ENCODE data around the gene SLC25A23. TPM values are rescaled to one million over a fixed set of nuclear protein-coding genes. Genes with fewer than 3 reads are reported as not detected.

SLC25A23 gene
- polyA plus RNA-seq, 1 of the 3 experiments (the other 2 are of a cell fraction) = 10.9 TPM

GRCh38 chr19:6439743-6440142 is 19.8 kb downstream of the SLC25A23 start:
- DNase-seq = no peak
- H3K36me3 ChIP-seq (replicated peaks in 1 of 2; ENCODE audit: control insufficient read depth in 1 of 2, insufficient read depth in 2 of 2, low read length in 1 of 2) = no peaks in the 10 kb centered on the region
- POLR2A ChIA-PET = interaction anchor here (0.6 kb wide), 1 partner anchor 67 kb away, joined by 3 read pairs; the partner anchor contains the start of gene ALKBH7
- TF ChIP-seq, protein P1, sequence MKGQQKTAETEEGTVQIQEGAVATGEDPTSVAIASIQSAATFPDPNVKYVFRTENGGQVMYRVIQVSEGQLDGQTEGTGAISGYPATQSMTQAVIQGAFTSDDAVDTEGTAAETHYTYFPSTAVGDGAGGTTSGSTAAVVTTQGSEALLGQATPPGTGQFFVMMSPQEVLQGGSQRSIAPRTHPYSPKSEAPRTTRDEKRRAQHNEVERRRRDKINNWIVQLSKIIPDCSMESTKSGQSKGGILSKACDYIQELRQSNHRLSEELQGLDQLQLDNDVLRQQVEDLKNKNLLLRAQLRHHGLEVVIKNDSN (IDR thresholded peaks at IDR 0.05; ENCODE audit: borderline replicate concordance, low read depth) = no peak
- TF ChIP-seq FOXJ3 (CRISPR knock-in tag; IDR thresholded peaks at IDR 0.05) = no peak
- no peak for TF ChIP-seq JUND (IDR thresholded peaks at IDR 0.05)
- TF ChIP-seq SIN3A (IDR thresholded peaks at IDR 0.05; ENCODE audit: borderline replicate concordance, low read depth, low read length) = no peak
- no peak for TF ChIP-seq NRF1 (IDR thresholded peaks at IDR 0.05; ENCODE audit: low read depth, low read length)
- no peak overlapping the region for H3K9ac ChIP-seq
- CTCF ChIA-PET = no interaction called here
- WGBS (ENCODE audit: low lambda C conversion rate) = 88% methylated on average over 4 of the region's 4 CpGs
- no peaks in the 10 kb centered on the region for H3F3A ChIP-seq (replicated peaks; ENCODE audit: insufficient read depth)
- no peaks in the 10 kb centered on the region for H3K9me3 ChIP-seq
- H3K27ac ChIP-seq (ENCODE audit: low read depth in 2 of 2, low read length in 1 of 2) = no peak overlapping the region
- H3K4me3 ChIP-seq (ENCODE audit: low read depth in 2 of 2, low read length in 1 of 2) = no peak overlapping the region
- H4K20me1 ChIP-seq (ENCODE audit: insufficient read depth) = no peaks in the 10 kb centered on the region
- no peak overlapping the region for H2AFZ ChIP-seq (ENCODE audit: low read depth)
- H3K4me2 ChIP-seq = no peak overlapping the region
- no peaks in the 10 kb centered on the region for H3K4me1 ChIP-seq (ENCODE audit: control insufficient read depth in 1 of 2, insufficient read depth in 2 of 2, low read depth in 1 of 2, low read length in 1 of 2)
- H3K79me2 ChIP-seq (ENCODE audit: insufficient read depth) = no peaks in the 10 kb centered on the region
- no peaks in the 10 kb centered on the region for H3K27me3 ChIP-seq (ENCODE audit: insufficient read depth)
- H3K9me2 ChIP-seq = no peaks in the 10 kb centered on the region

GRCh38 chr19:6433663-6434062 is 25.9 kb downstream of the SLC25A23 start, which contains the start of gene SLC25A41:
Gene SLC25A41 (minus strand): TSS chr19:6433763. CDS start chr19:6433693, 70 bp downstream.
- no peak within 1 kb of the TSS for H3K4me2 ChIP-seq
- H3K9me2 ChIP-seq = no peaks in the 10 kb centered on the region
- 79% methylated on average over 10 of the region's 10 CpGs for WGBS (ENCODE audit: low lambda C conversion rate)
- no peaks in the 10 kb centered on the region for H3K79me2 ChIP-seq (ENCODE audit: insufficient read depth)
- ChIA-PET CTCF (no interaction called here), POLR2A (no interaction called here)
- no peak for DNase-seq
- H3K4me1 ChIP-seq (ENCODE audit: control insufficient read depth in 1 of 2, insufficient read depth in 2 of 2, low read depth in 1 of 2, low read length in 1 of 2) = no peaks in the 10 kb centered on the region
- H4K20me1 ChIP-seq (ENCODE audit: insufficient read depth) = no peaks in the 10 kb centered on the region
- H3K4me3 ChIP-seq (ENCODE audit: low read depth in 2 of 2, low read length in 1 of 2) = no peak within 1 kb of the TSS
- no peaks in the 10 kb centered on the region for H3K9me3 ChIP-seq
- H3K36me3 ChIP-seq (replicated peaks in 1 of 2; ENCODE audit: control insufficient read depth in 1 of 2, insufficient read depth in 2 of 2, low read length in 1 of 2) = no peaks in the 10 kb centered on the region
- H3K27ac ChIP-seq (ENCODE audit: low read depth in 2 of 2, low read length in 1 of 2) = no peak within 1 kb of the TSS
- H3K9ac ChIP-seq = no peak within 1 kb of the TSS
- no peaks in the 10 kb centered on the region for H3F3A ChIP-seq (replicated peaks; ENCODE audit: insufficient read depth)
- no peak within 1 kb of the TSS for H2AFZ ChIP-seq (ENCODE audit: low read depth)
- no peaks in the 10 kb centered on the region for H3K27me3 ChIP-seq (ENCODE audit: insufficient read depth)
- no peak for TF ChIP-seq CTCF (IDR thresholded peaks at IDR 0.05)
- TF ChIP-seq RXRA (IDR thresholded peaks at IDR 0.05; ENCODE audit: borderline replicate concordance, low read depth) = no peak
- no peak for TF ChIP-seq REST (IDR thresholded peaks at IDR 0.05; ENCODE audit: low read depth, low read length)
- TF ChIP-seq TCF12 (IDR thresholded peaks at IDR 0.05) = no peak
- no peak for TF ChIP-seq GATA2 (CRISPR knock-in tag; IDR thresholded peaks at IDR 0.05)
- TF ChIP-seq RFX5 (IDR thresholded peaks at IDR 0.05; ENCODE audit: low read length) = no peak
- TF ChIP-seq EZH2phosphoT487 (IDR thresholded peaks at IDR 0.05; ENCODE audit: borderline replicate concordance, low read depth) = no peak
- TF ChIP-seq RAD21 (IDR thresholded peaks at IDR 0.05; ENCODE audit: low read length) = no peak
- TF ChIP-seq FOSL2 (IDR thresholded peaks at IDR 0.05; ENCODE audit: borderline replicate concordance, low read depth) = no peak
- TF ChIP-seq NFIC (IDR thresholded peaks at IDR 0.05; ENCODE audit: borderline replicate concordance) = no peak
- no peak for TF ChIP-seq TEAD4 (IDR thresholded peaks at IDR 0.05; ENCODE audit: borderline replicate concordance, insufficient read depth)
- TF ChIP-seq NRF1 (IDR thresholded peaks at IDR 0.05; ENCODE audit: low read depth, low read length) = no peak
- no peak for TF ChIP-seq SIN3A (IDR thresholded peaks at IDR 0.05; ENCODE audit: borderline replicate concordance, low read depth, low read length)
- TF ChIP-seq, protein P2, sequence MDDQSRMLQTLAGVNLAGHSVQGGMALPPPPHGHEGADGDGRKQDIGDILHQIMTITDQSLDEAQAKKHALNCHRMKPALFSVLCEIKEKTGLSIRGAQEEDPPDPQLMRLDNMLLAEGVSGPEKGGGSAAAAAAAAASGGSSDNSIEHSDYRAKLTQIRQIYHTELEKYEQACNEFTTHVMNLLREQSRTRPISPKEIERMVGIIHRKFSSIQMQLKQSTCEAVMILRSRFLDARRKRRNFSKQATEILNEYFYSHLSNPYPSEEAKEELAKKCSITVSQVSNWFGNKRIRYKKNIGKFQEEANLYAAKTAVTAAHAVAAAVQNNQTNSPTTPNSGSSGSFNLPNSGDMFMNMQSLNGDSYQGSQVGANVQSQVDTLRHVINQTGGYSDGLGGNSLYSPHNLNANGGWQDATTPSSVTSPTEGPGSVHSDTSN (IDR thresholded peaks at IDR 0.05) = no peak
- no peak for TF ChIP-seq SMC3 (IDR thresholded peaks at IDR 0.05; ENCODE audit: low read depth, low read length)
- no peak for TF ChIP-seq RCOR1 (IDR thresholded peaks at IDR 0.05; ENCODE audit: low read length)
- TF ChIP-seq POLR2AphosphoS5 (IDR thresholded peaks at IDR 0.05; ENCODE audit: low read depth, low read length) = no peak
- no peak for TF ChIP-seq EP300 (IDR thresholded peaks at IDR 0.05; ENCODE audit: borderline replicate concordance in 1 of 2, low read depth in 1 of 2, low read length in 1 of 2)
- no peak for TF ChIP-seq FOXM1 (IDR thresholded peaks at IDR 0.05; ENCODE audit: low read depth)
